ENCODE measurements around the gene MPV17.

DNA sequence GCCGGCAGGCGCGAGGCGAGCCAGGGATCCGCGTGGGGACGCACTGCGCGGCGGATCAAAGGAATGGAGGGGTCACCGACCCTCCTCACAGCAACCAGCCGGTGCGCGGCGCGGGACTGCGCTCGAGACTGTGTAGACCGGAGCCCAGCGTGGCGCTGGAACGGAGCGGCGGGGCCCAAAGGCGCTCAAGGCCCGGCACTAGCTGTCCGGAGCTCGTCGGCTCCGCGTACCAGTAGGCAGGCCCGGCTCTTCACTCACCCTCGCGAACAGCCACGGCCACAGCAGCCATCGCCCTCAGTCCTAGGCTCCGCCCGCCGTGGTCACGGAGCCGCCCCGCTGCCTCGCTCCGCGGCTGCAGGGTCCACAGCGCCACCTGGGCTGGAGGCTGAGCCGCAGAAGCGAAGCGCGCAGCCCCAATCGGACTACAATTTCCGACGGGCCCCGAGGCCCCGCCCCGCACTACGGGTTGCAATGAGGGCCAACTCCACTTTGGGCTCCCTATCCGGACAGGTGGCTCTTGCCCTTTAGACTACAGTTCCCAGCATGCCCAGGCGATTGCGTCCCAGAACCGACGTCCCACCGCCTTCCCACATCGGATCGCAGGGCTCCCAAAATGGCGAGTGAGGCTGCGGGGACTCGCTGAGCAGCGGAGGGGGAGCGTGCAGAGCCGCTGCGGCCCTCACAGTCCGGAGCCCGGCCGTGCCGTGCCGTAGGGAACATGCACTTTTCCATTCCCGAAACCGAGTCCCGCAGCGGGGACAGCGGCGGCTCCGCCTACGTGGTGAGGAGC is 47.3 kb upstream of the MPV17 start, which contains the start of the genes EIF2B4 and SNX17:
- TF ChIP-seq, protein P1, sequence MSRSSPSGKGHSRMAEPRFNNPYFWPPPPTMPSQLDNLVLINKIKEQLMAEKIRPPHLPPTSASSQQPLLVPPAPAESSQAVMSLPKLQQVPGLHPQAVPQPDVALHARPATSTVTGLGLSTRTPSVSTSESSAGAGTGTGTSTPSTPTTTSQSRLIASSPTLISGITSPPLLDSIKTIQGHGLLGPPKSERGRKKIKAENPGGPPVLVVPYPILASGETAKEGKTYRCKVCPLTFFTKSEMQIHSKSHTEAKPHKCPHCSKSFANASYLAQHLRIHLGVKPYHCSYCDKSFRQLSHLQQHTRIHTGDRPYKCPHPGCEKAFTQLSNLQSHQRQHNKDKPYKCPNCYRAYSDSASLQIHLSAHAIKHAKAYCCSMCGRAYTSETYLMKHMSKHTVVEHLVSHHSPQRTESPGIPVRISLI (CRISPR knock-in tag; IDR thresholded peaks at IDR 0.05; ENCODE audit: borderline replicate concordance), result peak; percentile 55; the same call in 1 of the 2 replicates
- TF ChIP-seq, protein P2, sequence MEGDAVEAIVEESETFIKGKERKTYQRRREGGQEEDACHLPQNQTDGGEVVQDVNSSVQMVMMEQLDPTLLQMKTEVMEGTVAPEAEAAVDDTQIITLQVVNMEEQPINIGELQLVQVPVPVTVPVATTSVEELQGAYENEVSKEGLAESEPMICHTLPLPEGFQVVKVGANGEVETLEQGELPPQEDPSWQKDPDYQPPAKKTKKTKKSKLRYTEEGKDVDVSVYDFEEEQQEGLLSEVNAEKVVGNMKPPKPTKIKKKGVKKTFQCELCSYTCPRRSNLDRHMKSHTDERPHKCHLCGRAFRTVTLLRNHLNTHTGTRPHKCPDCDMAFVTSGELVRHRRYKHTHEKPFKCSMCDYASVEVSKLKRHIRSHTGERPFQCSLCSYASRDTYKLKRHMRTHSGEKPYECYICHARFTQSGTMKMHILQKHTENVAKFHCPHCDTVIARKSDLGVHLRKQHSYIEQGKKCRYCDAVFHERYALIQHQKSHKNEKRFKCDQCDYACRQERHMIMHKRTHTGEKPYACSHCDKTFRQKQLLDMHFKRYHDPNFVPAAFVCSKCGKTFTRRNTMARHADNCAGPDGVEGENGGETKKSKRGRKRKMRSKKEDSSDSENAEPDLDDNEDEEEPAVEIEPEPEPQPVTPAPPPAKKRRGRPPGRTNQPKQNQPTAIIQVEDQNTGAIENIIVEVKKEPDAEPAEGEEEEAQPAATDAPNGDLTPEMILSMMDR (CRISPR knock-in tag; IDR thresholded peaks at IDR 0.05), result peak; percentile 100
- TF ChIP-seq, protein P3, sequence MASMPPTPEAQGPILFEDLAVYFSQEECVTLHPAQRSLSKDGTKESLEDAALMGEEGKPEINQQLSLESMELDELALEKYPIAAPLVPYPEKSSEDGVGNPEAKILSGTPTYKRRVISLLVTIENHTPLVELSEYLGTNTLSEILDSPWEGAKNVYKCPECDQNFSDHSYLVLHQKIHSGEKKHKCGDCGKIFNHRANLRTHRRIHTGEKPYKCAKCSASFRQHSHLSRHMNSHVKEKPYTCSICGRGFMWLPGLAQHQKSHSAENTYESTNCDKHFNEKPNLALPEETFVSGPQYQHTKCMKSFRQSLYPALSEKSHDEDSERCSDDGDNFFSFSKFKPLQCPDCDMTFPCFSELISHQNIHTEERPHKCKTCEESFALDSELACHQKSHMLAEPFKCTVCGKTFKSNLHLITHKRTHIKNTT (CRISPR knock-in tag; IDR thresholded peaks at IDR 0.05), result 0 out of 2 replicates have a peak, but pooled peaks have one; percentile 96
- TF ChIP-seq, protein P4, sequence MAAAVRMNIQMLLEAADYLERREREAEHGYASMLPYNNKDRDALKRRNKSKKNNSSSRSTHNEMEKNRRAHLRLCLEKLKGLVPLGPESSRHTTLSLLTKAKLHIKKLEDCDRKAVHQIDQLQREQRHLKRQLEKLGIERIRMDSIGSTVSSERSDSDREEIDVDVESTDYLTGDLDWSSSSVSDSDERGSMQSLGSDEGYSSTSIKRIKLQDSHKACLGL (CRISPR knock-in tag; IDR thresholded peaks at IDR 0.05), result peak; percentile 91
- TF ChIP-seq FOXK2 (IDR thresholded peaks at IDR 0.05) (no peak), POLR2A (IDR thresholded peaks at IDR 0.05; ENCODE audit: insufficient read depth in 1 of 2, low read depth in 2 of 2, low read length in 2 of 2) (peak in 1 of 2 experiments; percentile 92; a peak in 2 of 4 replicates), RAD21 (CRISPR knock-in tag; IDR thresholded peaks at IDR 0.05) (peak; percentile 97), SP2 (CRISPR knock-in tag; IDR thresholded peaks at IDR 0.05) (peak; percentile 31; the same call in 1 of the 2 replicates), ZKSCAN1 (IDR thresholded peaks at IDR 0.05; ENCODE audit: low read length) (0 out of 2 replicates have a peak, but pooled peaks have one; percentile 10), MLLT10 (CRISPR knock-in tag; IDR thresholded peaks at IDR 0.05) (no peak)
- TF ChIP-seq, protein P5, sequence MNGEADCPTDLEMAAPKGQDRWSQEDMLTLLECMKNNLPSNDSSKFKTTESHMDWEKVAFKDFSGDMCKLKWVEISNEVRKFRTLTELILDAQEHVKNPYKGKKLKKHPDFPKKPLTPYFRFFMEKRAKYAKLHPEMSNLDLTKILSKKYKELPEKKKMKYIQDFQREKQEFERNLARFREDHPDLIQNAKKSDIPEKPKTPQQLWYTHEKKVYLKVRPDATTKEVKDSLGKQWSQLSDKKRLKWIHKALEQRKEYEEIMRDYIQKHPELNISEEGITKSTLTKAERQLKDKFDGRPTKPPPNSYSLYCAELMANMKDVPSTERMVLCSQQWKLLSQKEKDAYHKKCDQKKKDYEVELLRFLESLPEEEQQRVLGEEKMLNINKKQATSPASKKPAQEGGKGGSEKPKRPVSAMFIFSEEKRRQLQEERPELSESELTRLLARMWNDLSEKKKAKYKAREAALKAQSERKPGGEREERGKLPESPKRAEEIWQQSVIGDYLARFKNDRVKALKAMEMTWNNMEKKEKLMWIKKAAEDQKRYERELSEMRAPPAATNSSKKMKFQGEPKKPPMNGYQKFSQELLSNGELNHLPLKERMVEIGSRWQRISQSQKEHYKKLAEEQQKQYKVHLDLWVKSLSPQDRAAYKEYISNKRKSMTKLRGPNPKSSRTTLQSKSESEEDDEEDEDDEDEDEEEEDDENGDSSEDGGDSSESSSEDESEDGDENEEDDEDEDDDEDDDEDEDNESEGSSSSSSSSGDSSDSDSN (CRISPR knock-in tag; IDR thresholded peaks at IDR 0.05), result peak; percentile 99

Measured in HepG2 (cell line).